ENCODE results near the gene SFT2D3. TPM values are rescaled to one million over a fixed set of nuclear protein-coding genes. Genes with fewer than 3 reads are reported as not detected.

Gene SFT2D3
- total and polyA plus RNA-seq, 2 of the 8 experiments (the other 6 are each of a cell fraction or from before 2014, with no cell fraction given), result 7.3 to 10.3 TPM

- TF ChIP-seq CTCF (IDR thresholded peaks at IDR 0.05; ENCODE audit: control extremely low read depth in 1 of 3, insufficient read depth in 1 of 3, low read depth in 1 of 3, low read length in 3 of 3), result no peak
- no peak for TF ChIP-seq TAF7 (optimal IDR thresholded peaks at IDR 0.05; ENCODE audit: borderline replicate concordance, low read depth, low read length)
Measured at GRCh38 chr2:127706215-127706990, 5.1 kb downstream of the SFT2D3 start (continued).

All from H1 (cell line).